SK-N-SH (cell line): Measurements from ENCODE around the gene BABAM1. TPM values are rescaled to one million over a fixed set of nuclear protein-coding genes. Genes with fewer than 3 reads are reported as not detected.

Experiments
- CTCF ChIA-PET: fragments of 300-600, 350-600 bp; formaldehyde crosslinking; extraction: SDS; loops from one replicate; lab custom pipeline; 2021; lab: Yijun Ruan, JAX
- POLR2A ChIA-PET: fragments of 350-600 bp; sonication (Branson Sonifier 250); formaldehyde crosslinking; extraction: SDS; loops from one replicate; lab custom pipeline; 2020; ENCODE audit warnings: antibody characterized with exemption, inconsistent platforms; lab: Yijun Ruan, JAX
- DNase-seq: peaks from one replicate; pipeline ENCODE4 v3.0.0; 2012
- H2AFZ ChIP-seq: fragments of 200-600 bp; sonication (generic); 2 replicates; pipeline ENCODE4 v1.8.1; 2016; ENCODE audit warnings: antibody characterized with exemption, mild to moderate bottlenecking, low read depth
- H3F3A ChIP-seq: fragments of 200-600 bp; sonication (generic); replicated peaks from 2 replicates; pipeline ENCODE3; 2016; ENCODE audit warnings: antibody characterized with exemption, mild to moderate bottlenecking; ENCODE audit not compliant: insufficient read depth
- H3K27ac ChIP-seq, 2 experiments: fragments of 200-500 bp in 1 of 2; fragments of 200-600 bp in 1 of 2; sonication (Bioruptor generic) in 1 of 2; sonication (generic), shearing (Covaris generic) in 1 of 2; 2 replicates each; pipeline versions ENCODE4 v1.5.1 to v1.6.1; 2014 to 2016; ENCODE audit warnings: low read depth in 2 of 2, inconsistent platforms in 1 of 2, low read length in 1 of 2, mild to moderate bottlenecking in 1 of 2, mixed read lengths in 1 of 2
- H3K27me3 ChIP-seq: fragments of 200-600 bp; sonication (generic), shearing (Covaris generic); 2 replicates; pipeline ENCODE4 v1.6.1; 2016; ENCODE audit warnings: mixed run types; ENCODE audit not compliant: insufficient read depth
- H3K36me3 ChIP-seq, 2 experiments: fragments of 200-500 bp in 1 of 2; fragments of 200-600 bp in 1 of 2; sonication (Bioruptor generic) in 1 of 2; sonication (generic) in 1 of 2; replicated peaks in 1 of 2; 2 replicates each; pipeline versions ENCODE3 to v1.5.1; 2014 to 2016; ENCODE audit warnings: low read length in 1 of 2, mild to moderate bottlenecking in 1 of 2; ENCODE audit not compliant: insufficient read depth in 2 of 2, control insufficient read depth in 1 of 2
- H3K4me1 ChIP-seq, 2 experiments: fragments of 200-500 bp in 1 of 2; fragments of 200-600 bp in 1 of 2; sonication (Bioruptor generic) in 1 of 2; sonication (generic), shearing (Covaris generic) in 1 of 2; 2 replicates each; pipeline versions ENCODE4 v1.5.1 to v1.6.1; 2014 to 2016; ENCODE audit warnings: low read depth in 1 of 2, low read length in 1 of 2, mixed run types in 1 of 2; ENCODE audit not compliant: insufficient read depth in 2 of 2, control insufficient read depth in 1 of 2
- H3K4me2 ChIP-seq: fragments of 200-600 bp; sonication (generic), shearing (Covaris generic); 2 replicates; pipeline ENCODE4 v1.6.1; 2017; ENCODE audit warnings: mixed run types
- H3K4me3 ChIP-seq, 2 experiments: fragments of 200-500 bp in 1 of 2; fragments of 200-600 bp in 1 of 2; sonication (Bioruptor generic) in 1 of 2; sonication (generic), shearing (Covaris generic) in 1 of 2; 2 replicates each; pipeline versions ENCODE4 v1.5.1 to v1.8.1; 2014 to 2016; ENCODE audit warnings: low read depth in 2 of 2, inconsistent platforms in 1 of 2, low read length in 1 of 2, mild to moderate bottlenecking in 1 of 2, mixed read lengths in 1 of 2, moderate library complexity in 1 of 2
- H3K79me2 ChIP-seq: fragments of 200-600 bp; sonication (generic); 2 replicates; pipeline ENCODE4 v1.8.1; 2017; ENCODE audit warnings: mild to moderate bottlenecking; ENCODE audit not compliant: insufficient read depth
- H3K9ac ChIP-seq: fragments of 200-600 bp; sonication (generic); 2 replicates; pipeline ENCODE4 v1.6.1; 2017; ENCODE audit warnings: mixed run types
- H3K9me2 ChIP-seq: fragments of 200-600 bp; sonication (generic); 2 replicates; pipeline ENCODE4 v1.6.1; 2017; ENCODE audit warnings: mixed run types
- H3K9me3 ChIP-seq: fragments of 200-600 bp; sonication (generic); 2 replicates; pipeline ENCODE4 v1.6.1; 2017; ENCODE audit warnings: mixed run types, mild to moderate bottlenecking, moderate library complexity
- H4K20me1 ChIP-seq: fragments of 200-600 bp; sonication (generic); 2 replicates; pipeline ENCODE4 v1.6.1; 2017; ENCODE audit warnings: mild to moderate bottlenecking, mixed run types; ENCODE audit not compliant: insufficient read depth
- CTCF ChIP-seq: fragments of 200-600 bp; sonication (generic); IDR thresholded peaks from 2 replicates; pipeline ENCODE4 v1.6.1; 2017; ENCODE audit warnings: antibody characterized with exemption, mild to moderate bottlenecking, moderate library complexity
- ELF1 ChIP-seq: IDR thresholded peaks from 2 replicates; pipeline ENCODE4 v1.4.0; 2012
- EP300 ChIP-seq, 2 experiments: IDR thresholded peaks; 2 replicates each; pipeline versions ENCODE4 v1.4.0 to v1.6.1; 2012; ENCODE audit warnings: borderline replicate concordance in 1 of 2, low read depth in 1 of 2, low read length in 1 of 2
- EZH2phosphoT487 ChIP-seq: fragments of 200-600 bp; sonication (generic); IDR thresholded peaks from 2 replicates; pipeline ENCODE4 v1.6.1; 2017; ENCODE audit warnings: low read depth, mixed run types, mild to moderate bottlenecking, antibody characterized with exemption, moderate library complexity, borderline replicate concordance
- GABPA ChIP-seq: IDR thresholded peaks from 2 replicates; pipeline ENCODE4 v1.4.0; 2012; ENCODE audit warnings: low read depth, mild to moderate bottlenecking
- GATA2 ChIP-seq: sonication (generic); formaldehyde crosslinking; IDR thresholded peaks from 2 replicates; pipeline ENCODE4 v1.5.0; 2020; ENCODE audit warnings: mild to moderate bottlenecking, missing genetic modification reagents
- IRF3 ChIP-seq: fragments of 150-350 bp; IDR thresholded peaks from 2 replicates; pipeline ENCODE4 v1.6.1; 2016; ENCODE audit warnings: mild to moderate bottlenecking, low read depth, low read length
- JUND ChIP-seq: IDR thresholded peaks from 2 replicates; pipeline ENCODE4 v1.4.0; 2012
- MEF2A ChIP-seq: IDR thresholded peaks from 2 replicates; pipeline ENCODE4 v1.4.0; 2012; ENCODE audit warnings: low read depth, borderline replicate concordance
- NFIC ChIP-seq: IDR thresholded peaks from 2 replicates; pipeline ENCODE4 v1.4.0; 2012; ENCODE audit warnings: borderline replicate concordance
- RAD21 ChIP-seq: IDR thresholded peaks from 2 replicates; pipeline ENCODE4 v1.6.1; 2012; ENCODE audit warnings: mild to moderate bottlenecking, low read length
- RFX5 ChIP-seq: IDR thresholded peaks from 2 replicates; pipeline ENCODE4 v1.6.1; 2012; ENCODE audit warnings: mild to moderate bottlenecking, improper control_type of control experiment, low read length
- RXRA ChIP-seq: IDR thresholded peaks from 2 replicates; pipeline ENCODE4 v1.4.0; 2012; ENCODE audit warnings: low read depth, mild to moderate bottlenecking, borderline replicate concordance
- SMC3 ChIP-seq: IDR thresholded peaks from 2 replicates; pipeline ENCODE4 v1.6.1; 2012; ENCODE audit warnings: low read depth, low read length, improper control_type of control experiment
- TCF12 ChIP-seq: IDR thresholded peaks from 2 replicates; pipeline ENCODE4 v1.4.0; 2012
- TEAD4 ChIP-seq: IDR thresholded peaks from 2 replicates; pipeline ENCODE4 v1.4.0; 2012; ENCODE audit warnings: mild to moderate bottlenecking, borderline replicate concordance; ENCODE audit not compliant: insufficient read depth
- YY1 ChIP-seq: IDR thresholded peaks from 2 replicates; pipeline ENCODE4 v1.4.0; 2012; ENCODE audit warnings: low read depth, mild to moderate bottlenecking
- WGBS: methylation state at CpG from one replicate; pipeline ENCODE4 v1.1.6; 2017; ENCODE audit warnings: low lambda C conversion rate; 5-methylcytosine and 5-hydroxymethylcytosine counted together
- polyA plus RNA-seq, 3 experiments: library from polyadenylated mRNA; depleted of rRNA; stranded (reverse); fragments of >200 nt; gene quantifications; 2 replicates each; pipeline ENCODE4 v1.2.3, GENCODE V29; 2012

BABAM1 gene
- polyA plus RNA-seq, 1 of the 3 experiments (the other 2 are of a cell fraction): 192 TPM

GRCh38 chr19:17319473-17320238, 52.4 kb downstream of the BABAM1 start:
- peaks cover 7% of the 10 kb centered on the region for H3F3A ChIP-seq
- no peaks in the 10 kb centered on the region for H3K9me2 ChIP-seq
- H3K4me3 ChIP-seq: no peak overlapping the region
- CTCF ChIA-PET: no interaction called here
- no peaks in the 10 kb centered on the region for H3K4me1 ChIP-seq
- DNase-seq: no peak
- WGBS: 95% methylated on average over 25 of the region's 40 CpGs
- H3K27me3 ChIP-seq: no peaks in the 10 kb centered on the region
- H3K36me3 ChIP-seq: peaks cover 7 to 46% of the 10 kb centered on the region in 2 experiments
- TF ChIP-seq GATA2 (CRISPR knock-in tag): no peak
- no peak for TF ChIP-seq RAD21
- no peak for TF ChIP-seq EZH2phosphoT487
- no peak for TF ChIP-seq JUND
- no peak for TF ChIP-seq NFIC
- TF ChIP-seq MEF2A: no peak
- TF ChIP-seq CTCF: no peak
- no peak for TF ChIP-seq YY1
- TF ChIP-seq TEAD4: no peak
- no peak for TF ChIP-seq EP300 (IDR thresholded peaks at IDR 0.05; ENCODE audit: borderline replicate concordance in 1 of 2, low read depth in 1 of 2, low read length in 1 of 2)
- no peak for TF ChIP-seq GABPA
- TF ChIP-seq ELF1: no peak
- no peak for TF ChIP-seq IRF3
- TF ChIP-seq SMC3: no peak
- TF ChIP-seq RXRA: no peak
- TF ChIP-seq RFX5: no peak
- TF ChIP-seq TCF12: no peak
- no peak overlapping the region for H2AFZ ChIP-seq
- no peaks in the 10 kb centered on the region for H3K9me3 ChIP-seq
- no peak overlapping the region for H3K9ac ChIP-seq
- H3K4me2 ChIP-seq: no peak overlapping the region
- H3K79me2 ChIP-seq: no peaks in the 10 kb centered on the region; the same call in 1 of the 2 replicates
- H4K20me1 ChIP-seq: no peaks in the 10 kb centered on the region
- H3K27ac ChIP-seq: no peak overlapping the region
- POLR2A ChIA-PET: no interaction called here
